ENCODE measurements around the gene EFNA3.

The EFNA3 gene, protein sequence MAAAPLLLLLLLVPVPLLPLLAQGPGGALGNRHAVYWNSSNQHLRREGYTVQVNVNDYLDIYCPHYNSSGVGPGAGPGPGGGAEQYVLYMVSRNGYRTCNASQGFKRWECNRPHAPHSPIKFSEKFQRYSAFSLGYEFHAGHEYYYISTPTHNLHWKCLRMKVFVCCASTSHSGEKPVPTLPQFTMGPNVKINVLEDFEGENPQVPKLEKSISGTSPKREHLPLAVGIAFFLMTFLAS

DNA sequence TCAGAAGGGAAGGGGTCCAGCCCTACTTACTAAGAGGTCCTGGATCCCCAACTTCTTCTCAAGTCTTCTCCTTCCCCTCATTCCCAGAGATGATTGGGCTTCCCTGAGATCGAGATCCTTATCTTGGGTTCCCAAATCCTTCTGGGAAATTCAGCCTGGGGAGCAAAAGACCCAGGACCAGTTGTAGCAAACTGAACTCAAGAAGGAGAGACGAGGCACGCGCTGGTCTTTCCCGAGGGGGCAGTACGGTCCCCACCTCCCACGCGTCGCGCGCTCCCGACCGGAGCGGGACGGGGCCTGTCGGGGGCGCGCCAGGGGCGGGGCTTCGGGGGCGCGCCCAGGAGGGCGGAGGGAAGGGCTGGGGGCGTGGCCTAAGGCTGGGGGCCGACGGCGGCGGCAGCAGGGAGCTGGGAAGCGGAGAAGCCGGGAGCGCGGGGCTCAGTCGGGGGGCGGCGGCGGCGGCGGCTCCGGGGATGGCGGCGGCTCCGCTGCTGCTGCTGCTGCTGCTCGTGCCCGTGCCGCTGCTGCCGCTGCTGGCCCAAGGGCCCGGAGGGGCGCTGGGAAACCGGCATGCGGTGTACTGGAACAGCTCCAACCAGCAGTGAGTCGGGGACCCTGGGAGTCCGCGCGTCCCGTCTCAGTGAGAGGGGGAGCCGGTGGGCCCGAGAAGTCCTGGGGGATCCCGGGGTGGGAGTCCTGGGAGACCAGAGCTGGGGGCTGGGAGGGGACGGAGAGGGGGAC lies at the start of gene EFNA3:
TSS of gene EFNA3 (plus strand) at position 369 of the 741 bp plus-strand sequence. CDS start at position 474, 105 bp downstream.
- H3K27ac ChIP-seq (ENCODE audit: low read depth, low read length) = no peak within 1 kb of the TSS
- H3K9me2 ChIP-seq (replicated peaks; ENCODE audit: insufficient read depth, low read length) = no peaks in the 10 kb centered on the region
- H3K4me3 ChIP-seq (ENCODE audit: insufficient read depth, low read length, poor library complexity, severe bottlenecking) = peak within 1 kb of the TSS; percentile 44
- H3K27me3 ChIP-seq (ENCODE audit: low read length) = no peaks in the 10 kb centered on the region
- no peaks in the 10 kb centered on the region for H3K9me3 ChIP-seq (ENCODE audit: insufficient read depth, low read length)
- H3K79me2 ChIP-seq (ENCODE audit: insufficient read depth, low read length) = no peaks in the 10 kb centered on the region
- H3K36me3 ChIP-seq (ENCODE audit: low read length) = no peaks in the 10 kb centered on the region
- H4K20me1 ChIP-seq (ENCODE audit: low read depth, low read length) = no peaks in the 10 kb centered on the region
- peak within 1 kb of the TSS; percentile 73 for H3K4me2 ChIP-seq (ENCODE audit: low read depth, low read length, poor library complexity, severe bottlenecking)
- H3F3A ChIP-seq (ENCODE audit: insufficient read depth) = no peaks in the 10 kb centered on the region
- H2AFZ ChIP-seq (ENCODE audit: low read depth, low read length, severe bottlenecking) = no peak within 1 kb of the TSS
- H3K9ac ChIP-seq (ENCODE audit: low read length) = peak within 1 kb of the TSS; percentile 29
- TF ChIP-seq EZH2phosphoT487 (conservative IDR thresholded peaks at IDR 0.05; ENCODE audit: low read length) = no peak; the same call in 1 of the 2 replicates
- TF ChIP-seq, protein P1, sequence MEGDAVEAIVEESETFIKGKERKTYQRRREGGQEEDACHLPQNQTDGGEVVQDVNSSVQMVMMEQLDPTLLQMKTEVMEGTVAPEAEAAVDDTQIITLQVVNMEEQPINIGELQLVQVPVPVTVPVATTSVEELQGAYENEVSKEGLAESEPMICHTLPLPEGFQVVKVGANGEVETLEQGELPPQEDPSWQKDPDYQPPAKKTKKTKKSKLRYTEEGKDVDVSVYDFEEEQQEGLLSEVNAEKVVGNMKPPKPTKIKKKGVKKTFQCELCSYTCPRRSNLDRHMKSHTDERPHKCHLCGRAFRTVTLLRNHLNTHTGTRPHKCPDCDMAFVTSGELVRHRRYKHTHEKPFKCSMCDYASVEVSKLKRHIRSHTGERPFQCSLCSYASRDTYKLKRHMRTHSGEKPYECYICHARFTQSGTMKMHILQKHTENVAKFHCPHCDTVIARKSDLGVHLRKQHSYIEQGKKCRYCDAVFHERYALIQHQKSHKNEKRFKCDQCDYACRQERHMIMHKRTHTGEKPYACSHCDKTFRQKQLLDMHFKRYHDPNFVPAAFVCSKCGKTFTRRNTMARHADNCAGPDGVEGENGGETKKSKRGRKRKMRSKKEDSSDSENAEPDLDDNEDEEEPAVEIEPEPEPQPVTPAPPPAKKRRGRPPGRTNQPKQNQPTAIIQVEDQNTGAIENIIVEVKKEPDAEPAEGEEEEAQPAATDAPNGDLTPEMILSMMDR (IDR thresholded peaks at IDR 0.05; ENCODE audit: insufficient read depth, low read length, poor library complexity, severe bottlenecking) = no peak

DNA sequence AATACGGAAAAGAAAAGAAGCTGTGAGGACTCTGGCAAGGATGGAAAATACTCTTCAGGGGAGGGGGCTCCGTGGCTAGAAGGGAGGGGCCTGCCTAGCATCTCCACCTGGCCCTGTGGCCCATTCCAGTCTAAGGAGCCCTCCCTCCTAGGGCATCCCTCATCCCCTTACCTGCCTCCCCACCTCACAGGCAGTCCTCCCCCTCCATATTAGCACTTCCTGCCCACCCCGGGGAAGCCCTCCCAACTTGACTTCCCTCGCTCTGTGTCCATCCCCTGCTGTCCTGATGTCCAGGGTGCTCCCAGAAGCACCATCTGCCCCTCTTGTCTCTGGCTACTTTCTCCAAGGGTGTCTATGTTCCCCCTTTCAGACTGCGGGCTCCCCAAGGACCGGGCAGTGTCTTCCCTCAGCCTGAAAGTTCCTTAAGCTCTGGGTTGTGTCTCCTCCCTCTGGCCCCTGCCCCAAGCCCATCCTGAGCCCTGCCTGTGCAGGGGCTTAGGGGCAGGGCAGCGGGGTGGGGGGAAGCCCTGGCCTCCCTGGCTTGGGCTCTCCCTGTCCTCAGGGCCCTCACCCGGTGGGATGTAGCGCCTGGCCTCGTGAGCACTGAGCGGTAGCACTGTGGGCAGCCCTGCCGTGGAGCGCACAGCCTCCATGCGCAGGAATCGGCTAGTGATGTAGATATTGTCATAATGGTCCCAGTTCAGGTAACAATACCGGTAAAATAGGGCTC lies 49.0 kb upstream of the EFNA3 start:
- TF ChIP-seq, protein P1 (IDR thresholded peaks at IDR 0.05; ENCODE audit: insufficient read depth, low read length, poor library complexity, severe bottlenecking) = no peak
- no peak for TF ChIP-seq EZH2phosphoT487 (conservative IDR thresholded peaks at IDR 0.05; ENCODE audit: low read length)

DNA sequence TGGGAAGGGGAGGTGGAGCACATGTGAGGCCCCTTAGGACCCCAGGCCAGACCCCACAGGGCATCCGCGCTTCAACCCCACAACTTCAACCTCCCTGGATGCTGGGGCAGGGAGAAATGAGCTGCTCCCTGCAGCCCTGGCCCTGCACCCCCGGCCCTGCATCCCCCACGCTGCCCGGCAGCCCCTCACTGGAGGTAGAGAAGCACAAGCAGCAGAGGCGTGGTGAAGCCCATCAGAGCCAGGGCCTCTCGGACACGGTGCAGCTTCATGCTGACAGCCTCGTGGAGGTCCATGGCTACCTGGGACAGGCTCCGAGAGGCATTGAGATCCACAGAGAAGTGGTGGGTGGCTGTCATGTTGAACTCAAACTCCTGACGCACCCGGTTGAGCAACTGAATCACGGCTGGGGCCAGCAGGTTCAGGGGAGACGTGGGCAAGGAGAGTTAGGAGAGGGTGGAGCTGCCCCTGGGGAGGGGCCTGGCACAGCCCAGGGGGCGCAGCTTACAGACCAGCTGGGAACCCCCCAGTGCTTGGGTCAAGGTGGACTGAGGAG lies 48.3 kb upstream of the EFNA3 start:
- TF ChIP-seq, protein P1 (IDR thresholded peaks at IDR 0.05; ENCODE audit: insufficient read depth, low read length, poor library complexity, severe bottlenecking) = no peak
- TF ChIP-seq EZH2phosphoT487 (conservative IDR thresholded peaks at IDR 0.05; ENCODE audit: low read length) = no peak
- no peak overlapping the region for H3K4me2 ChIP-seq (ENCODE audit: low read depth, low read length, poor library complexity, severe bottlenecking)
- no peaks in the 10 kb centered on the region for H3K36me3 ChIP-seq (ENCODE audit: low read length)
- H4K20me1 ChIP-seq (ENCODE audit: low read depth, low read length) = no peaks in the 10 kb centered on the region
- no peak overlapping the region for H2AFZ ChIP-seq (ENCODE audit: low read depth, low read length, severe bottlenecking)
- no peaks in the 10 kb centered on the region for H3K9me2 ChIP-seq (replicated peaks; ENCODE audit: insufficient read depth, low read length)
- no peak overlapping the region for H3K4me3 ChIP-seq (ENCODE audit: insufficient read depth, low read length, poor library complexity, severe bottlenecking)
- H3K9ac ChIP-seq (ENCODE audit: low read length) = no peak overlapping the region
- H3K27ac ChIP-seq (ENCODE audit: low read depth, low read length) = no peak overlapping the region
- H3K27me3 ChIP-seq (ENCODE audit: low read length) = no peaks in the 10 kb centered on the region
- H3K9me3 ChIP-seq (ENCODE audit: insufficient read depth, low read length) = no peaks in the 10 kb centered on the region
- no peaks in the 10 kb centered on the region for H3F3A ChIP-seq (ENCODE audit: insufficient read depth)
- H3K79me2 ChIP-seq (ENCODE audit: insufficient read depth, low read length) = no peaks in the 10 kb centered on the region

More for the DNA sequence above, 49.0 kb upstream of the EFNA3 start:
- no peaks in the 10 kb centered on the region for H4K20me1 ChIP-seq (ENCODE audit: low read depth, low read length)
- no peaks in the 10 kb centered on the region for H3F3A ChIP-seq (ENCODE audit: insufficient read depth)
- no peaks in the 10 kb centered on the region for H3K9me2 ChIP-seq (replicated peaks; ENCODE audit: insufficient read depth, low read length)
- H2AFZ ChIP-seq (ENCODE audit: low read depth, low read length, severe bottlenecking) = no peak overlapping the region
- no peak overlapping the region for H3K4me2 ChIP-seq (ENCODE audit: low read depth, low read length, poor library complexity, severe bottlenecking)
- H3K79me2 ChIP-seq (ENCODE audit: insufficient read depth, low read length) = no peaks in the 10 kb centered on the region
- H3K4me3 ChIP-seq (ENCODE audit: insufficient read depth, low read length, poor library complexity, severe bottlenecking) = no peak overlapping the region
- no peak overlapping the region for H3K9ac ChIP-seq (ENCODE audit: low read length)
- H3K9me3 ChIP-seq (ENCODE audit: insufficient read depth, low read length) = no peaks in the 10 kb centered on the region
- H3K27ac ChIP-seq (ENCODE audit: low read depth, low read length) = no peak overlapping the region
- H3K36me3 ChIP-seq (ENCODE audit: low read length) = no peaks in the 10 kb centered on the region
- H3K27me3 ChIP-seq (ENCODE audit: low read length) = no peaks in the 10 kb centered on the region

Data from SU-DHL-6 (cell line).